GM19193 (cell line): ENCODE measurements around the gene LIFR.

ENCODE experiments used
- POLR2A ChIP-seq: IDR thresholded peaks from 4 replicates; pipeline ENCODE4 v1.6.1; 2011; ENCODE audit not compliant: insufficient read depth, insufficient read length; ENCODE audit errors: extremely low read depth

Gene LIFR

GRCh38 chr5:38468202-38468673 lies 88.2 kb downstream of the LIFR start:
- no peak for TF ChIP-seq POLR2A

GRCh38 chr5:38467353-38468040 lies 88.9 kb downstream of the LIFR start:
- no peak for TF ChIP-seq POLR2A

GRCh38 chr5:38466424-38467189 lies 89.8 kb downstream of the LIFR start:
- TF ChIP-seq POLR2A: no peak

- no peak for TF ChIP-seq POLR2A
Observed at GRCh38 chr5:38465702-38466423, 90.6 kb downstream of the LIFR start.

DNA sequence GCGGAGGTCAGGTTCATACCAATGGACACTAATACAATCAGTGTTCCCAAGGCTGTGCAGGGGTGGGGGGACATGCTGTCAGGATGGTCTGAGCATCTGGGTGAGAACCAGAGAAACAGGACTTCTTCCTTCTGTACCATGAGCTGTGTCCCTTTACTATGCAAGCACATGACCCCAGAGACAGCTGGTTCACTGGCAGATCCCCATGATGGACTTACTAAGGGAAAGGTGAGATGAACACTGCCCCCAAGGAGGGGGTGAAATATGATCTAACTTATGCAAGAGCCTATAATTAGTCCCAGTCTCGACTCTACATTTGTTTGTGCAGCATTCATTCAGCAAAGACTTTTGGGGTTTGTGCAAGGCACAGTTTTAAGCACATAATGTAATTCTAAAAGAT lies 91.4 kb downstream of the LIFR start:
- no peak for TF ChIP-seq POLR2A

GRCh38 chr5:38463634-38464521 lies 92.6 kb downstream of the LIFR start:
- no peak for TF ChIP-seq POLR2A

DNA sequence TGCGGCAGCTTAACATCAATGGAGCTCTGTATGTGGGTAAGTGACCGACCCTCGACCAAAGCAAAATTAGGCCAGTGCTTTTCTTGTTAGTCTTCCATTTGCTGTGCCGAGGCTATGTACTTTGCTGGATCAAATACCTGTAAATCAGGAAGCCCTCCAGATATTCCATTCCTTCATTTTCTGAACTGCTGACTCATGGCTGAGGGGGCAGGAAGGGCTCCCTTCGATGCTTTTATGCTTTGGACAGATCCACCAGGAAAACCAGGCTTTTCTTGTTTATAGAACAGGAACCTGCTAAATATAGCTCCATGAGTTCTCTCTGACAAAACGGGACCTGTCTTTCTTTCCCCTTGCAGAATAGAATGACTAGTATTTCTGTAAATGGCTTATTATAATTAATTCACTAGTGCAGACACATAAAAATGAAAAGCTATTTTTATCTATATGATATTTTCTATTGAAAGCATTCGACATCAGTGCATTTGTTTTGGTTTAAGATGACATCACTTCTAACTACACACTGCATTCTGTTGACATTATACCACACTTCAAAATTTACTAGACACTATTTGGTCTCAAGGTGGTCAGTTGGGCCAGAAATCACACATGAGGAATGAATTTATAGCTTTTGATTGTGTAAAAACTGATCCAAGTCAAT lies 93.3 kb downstream of the LIFR start:
- TF ChIP-seq POLR2A: no peak

DNA sequence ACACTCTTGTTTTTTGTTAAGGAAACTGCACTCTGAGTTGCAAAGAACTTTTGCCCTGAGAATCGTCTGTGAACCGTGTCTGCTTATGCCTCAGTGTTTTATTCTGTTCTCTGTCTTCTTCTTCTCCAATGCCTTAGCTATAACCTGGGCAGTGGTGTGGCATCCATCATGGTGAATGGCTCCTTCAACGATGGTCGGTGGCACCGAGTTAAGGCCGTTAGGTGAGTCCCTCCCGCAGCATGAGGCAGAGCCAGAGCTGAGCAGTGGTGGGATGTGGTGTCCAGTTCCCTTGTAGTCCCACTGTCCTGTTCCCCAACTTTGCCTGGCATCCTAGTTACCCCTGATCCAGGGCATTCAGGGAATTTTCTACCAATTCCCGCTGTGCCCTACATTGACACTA lies 98.3 kb downstream of the LIFR start:
- TF ChIP-seq POLR2A: no peak

DNA sequence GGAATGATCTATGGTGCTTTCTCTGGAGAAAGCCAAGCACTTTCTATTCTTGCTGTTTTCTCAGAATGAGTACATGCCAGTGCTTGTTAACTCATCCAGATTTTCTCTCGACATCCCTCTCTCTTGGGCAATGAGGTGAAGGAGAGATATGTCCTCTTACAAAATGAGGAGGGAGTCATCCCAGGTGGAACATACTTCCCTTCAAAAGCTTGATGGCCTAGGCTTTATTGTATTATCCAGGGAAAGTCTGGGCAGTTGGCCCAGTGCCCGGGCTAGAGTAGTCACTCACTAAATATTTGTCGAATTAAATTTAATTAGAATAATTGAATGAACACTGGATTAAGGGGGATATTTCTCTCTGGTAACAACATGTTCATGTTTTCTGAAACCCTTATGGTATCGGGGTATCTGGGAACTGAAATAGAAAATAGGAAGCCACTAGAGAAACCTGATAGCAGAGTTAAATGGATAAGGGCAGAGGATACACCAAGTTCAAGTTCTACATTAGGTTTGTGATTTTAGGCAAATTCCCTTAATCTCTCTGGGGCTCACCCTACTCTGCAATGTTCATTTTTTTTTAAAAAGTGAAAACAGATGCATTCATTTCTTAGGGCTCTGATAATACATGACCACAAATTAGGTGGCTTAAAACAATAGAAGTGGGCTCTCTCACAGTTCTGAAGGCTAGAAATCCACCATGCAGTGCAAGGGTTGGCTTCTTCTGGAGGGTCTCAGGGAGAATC lies 99.6 kb downstream of the LIFR start:
- TF ChIP-seq POLR2A: no peak

DNA sequence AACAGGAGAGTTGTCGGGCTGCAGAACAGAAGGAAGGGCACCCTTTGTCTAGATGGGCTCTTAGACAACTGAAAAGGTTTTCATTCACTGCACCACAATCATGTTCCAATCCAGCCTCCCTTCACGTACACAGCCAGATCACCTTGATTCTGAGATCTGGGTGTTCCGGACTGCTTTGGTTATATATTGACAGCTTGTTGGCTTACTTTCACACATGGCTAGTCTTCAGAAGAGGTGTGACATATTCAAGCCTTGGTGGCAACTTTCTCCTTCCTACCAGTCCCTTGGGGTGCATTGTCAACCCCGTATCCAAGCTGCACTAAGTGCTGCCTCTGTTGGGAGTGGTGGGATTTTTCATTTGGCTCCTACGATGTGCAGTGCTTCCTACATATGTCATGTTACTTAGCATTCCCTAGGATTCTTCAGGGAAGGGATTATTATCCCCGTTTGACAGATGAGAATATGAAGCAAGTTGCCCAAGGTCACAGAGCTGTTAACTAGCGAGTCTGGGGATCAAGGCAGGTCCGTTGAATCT lies 100.6 kb downstream of the LIFR start:
- TF ChIP-seq POLR2A: no peak

- TF ChIP-seq POLR2A: no peak
Observed at GRCh38 chr5:38453921-38454320, 102.5 kb downstream of the LIFR start.

- no peak for TF ChIP-seq POLR2A
Observed at GRCh38 chr5:38453506-38453905, 102.9 kb downstream of the LIFR start.

DNA sequence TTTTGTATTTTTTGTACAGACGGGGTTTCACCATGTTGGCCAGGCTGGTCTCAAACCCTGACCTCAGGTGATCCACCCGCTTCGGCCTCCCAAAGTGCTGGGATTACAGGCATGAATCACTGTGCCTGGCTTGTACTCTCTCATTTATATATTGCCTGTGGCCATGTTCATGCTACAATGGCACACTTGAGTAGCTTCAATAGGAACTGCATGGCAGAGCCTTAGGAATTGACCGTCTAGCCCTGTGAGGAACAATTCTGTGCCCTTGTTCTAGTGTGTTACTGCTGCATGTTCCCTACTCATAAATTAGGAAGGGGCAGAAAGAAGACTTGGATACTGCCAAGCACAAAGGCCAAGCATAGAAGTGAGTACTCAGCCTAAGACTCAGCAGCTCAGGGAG lies 104.2 kb downstream of the LIFR start:
- no peak for TF ChIP-seq POLR2A
